ENCODE measurements around the gene DYTN.
"Not testable (repeated sequence)": the region's sequence is repeated elsewhere in the genome, so short reads cannot be mapped to it uniquely, and the experiment has no call there.

The DYTN gene, protein sequence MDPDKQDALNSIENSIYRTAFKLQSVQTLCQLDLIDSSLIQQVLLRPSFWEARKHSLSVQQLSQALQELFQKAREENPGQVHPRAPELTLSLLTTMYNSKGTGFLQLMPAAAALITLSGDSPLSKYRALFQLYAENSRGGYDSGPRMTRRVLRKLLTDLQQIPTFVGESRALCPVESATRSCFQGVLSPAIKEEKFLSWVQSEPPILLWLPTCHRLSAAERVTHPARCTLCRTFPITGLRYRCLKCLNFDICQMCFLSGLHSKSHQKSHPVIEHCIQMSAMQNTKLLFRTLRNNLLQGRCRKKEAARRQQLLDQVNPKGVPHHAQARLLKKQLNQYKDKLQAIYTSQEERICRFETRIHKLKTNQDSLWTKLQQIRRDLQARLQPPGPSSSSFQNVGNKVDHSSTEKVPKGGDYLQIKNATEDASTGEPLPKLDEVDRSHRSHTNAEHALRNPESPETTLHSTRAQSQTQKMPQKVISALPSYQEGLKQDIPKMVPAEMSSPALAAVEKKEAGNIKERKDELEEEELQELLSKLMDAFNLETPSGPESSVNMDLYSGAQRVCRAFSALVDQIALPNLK

DNA sequence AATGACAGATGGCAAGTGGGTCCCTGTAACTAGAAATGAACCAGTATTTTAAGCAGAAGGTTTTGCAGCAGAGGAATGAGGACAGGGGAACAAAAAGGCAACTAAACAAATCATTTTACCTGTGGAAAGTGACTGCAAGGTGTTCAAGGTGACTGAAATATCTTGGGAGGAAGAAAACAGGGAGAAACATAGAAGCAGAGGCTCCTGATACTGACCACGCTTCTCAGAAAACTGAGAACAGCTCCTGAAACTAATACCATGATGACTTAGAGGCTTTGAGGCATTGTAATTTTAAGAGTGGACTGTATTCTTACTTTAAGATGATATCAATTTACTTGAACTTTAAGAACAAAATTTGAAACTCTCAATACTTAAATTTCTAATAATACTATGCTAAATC is at the start of gene DYTN:
Gene DYTN, minus strand, starts transcription at position 101 of the 400 bp plus-strand sequence. CDS start 117 bp downstream, outside the sequence.
- no peak for DNase-seq

DNA sequence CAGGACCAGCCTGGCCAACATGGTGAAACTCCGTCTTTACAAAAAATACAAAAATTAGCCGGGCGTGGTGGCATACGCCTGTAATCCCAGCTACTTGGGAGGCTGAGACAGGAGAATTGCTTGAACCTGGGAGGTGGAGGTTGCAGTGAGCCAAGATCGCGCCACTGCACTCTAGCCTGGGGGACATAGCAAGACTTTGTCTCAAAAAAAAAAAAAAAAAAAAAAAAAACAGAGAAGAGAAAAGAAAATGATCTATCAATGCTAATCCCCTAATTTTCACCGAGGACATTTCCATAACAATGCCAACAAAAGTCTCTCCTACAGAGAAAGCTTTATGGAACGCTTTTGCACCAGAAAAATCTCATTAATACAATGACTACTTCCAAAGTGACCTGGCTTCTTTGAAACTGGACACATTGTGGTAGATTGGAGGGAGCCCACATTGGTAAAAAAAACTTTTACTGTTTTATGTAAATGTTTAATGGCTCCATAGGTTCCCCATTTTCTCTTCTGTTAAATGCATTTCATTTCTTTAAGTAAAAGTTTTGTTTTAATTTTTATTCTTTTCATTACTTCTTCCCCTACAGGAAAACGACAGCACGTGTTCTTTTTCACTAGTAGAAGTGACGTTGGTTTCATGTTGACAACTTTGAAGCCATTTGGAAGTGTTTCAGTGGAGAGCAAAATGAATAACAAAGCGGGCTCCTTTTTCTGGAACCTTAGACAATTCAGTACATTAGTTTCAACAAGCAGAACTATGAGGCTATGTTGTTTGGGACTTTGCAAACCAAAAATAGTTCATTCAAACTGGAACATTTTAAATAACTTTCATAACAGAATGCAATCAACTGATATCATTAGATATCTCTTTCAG is 48.1 kb upstream of the DYTN start:
- no peak for DNase-seq

DNA sequence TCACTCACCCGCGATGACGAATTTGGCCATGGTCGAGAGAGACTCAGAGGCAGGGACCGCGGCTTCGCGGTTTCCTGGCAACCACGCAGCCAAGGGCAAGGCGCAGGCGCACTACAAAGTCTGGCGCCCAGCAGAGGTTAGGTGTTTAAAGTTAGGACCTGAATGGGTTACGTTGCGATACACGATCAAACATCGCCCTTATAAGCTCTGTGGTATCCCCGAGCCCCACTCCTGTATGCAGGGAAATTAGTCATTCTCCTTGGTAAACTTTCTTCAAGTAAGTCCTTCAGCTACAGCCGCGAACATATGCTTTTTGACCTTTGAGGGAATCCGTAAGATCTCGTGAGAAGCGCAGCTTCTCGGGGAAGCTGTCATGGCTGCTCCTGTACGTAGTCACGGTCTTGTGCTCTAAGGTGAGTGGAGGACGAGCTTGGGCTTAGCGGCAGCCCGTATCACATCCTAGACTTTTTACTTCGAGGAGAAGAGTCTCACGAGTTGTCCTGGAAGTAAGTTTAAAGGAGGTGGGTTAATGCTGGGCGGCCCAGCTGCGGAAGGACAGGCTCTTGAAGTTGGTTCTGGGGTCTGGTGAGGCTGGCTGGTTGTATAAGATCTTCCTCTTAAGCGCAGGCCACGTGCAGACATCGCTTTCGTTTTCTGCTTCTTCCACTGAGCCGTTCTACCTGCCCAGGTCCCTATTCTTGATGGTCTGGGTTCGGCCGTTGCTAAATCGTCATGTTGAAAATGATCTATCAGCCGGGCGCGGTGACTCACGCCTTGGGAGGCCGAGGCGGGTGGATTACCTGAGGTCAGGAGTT is 47.3 kb upstream of the DYTN start, which contains the start of the genes FASTKD2 and MDH1B:
Gene FASTKD2, plus strand, starts transcription at position 365 of the 815 bp plus-strand sequence. CDS start 1,088 bp downstream, outside the sequence.
Gene MDH1B, minus strand, starts transcription at position 87 of the 815 bp plus-strand sequence. Its CDS starts 57 bp downstream, at position 30.
- peak; percentile 99 for DNase-seq

DNA sequence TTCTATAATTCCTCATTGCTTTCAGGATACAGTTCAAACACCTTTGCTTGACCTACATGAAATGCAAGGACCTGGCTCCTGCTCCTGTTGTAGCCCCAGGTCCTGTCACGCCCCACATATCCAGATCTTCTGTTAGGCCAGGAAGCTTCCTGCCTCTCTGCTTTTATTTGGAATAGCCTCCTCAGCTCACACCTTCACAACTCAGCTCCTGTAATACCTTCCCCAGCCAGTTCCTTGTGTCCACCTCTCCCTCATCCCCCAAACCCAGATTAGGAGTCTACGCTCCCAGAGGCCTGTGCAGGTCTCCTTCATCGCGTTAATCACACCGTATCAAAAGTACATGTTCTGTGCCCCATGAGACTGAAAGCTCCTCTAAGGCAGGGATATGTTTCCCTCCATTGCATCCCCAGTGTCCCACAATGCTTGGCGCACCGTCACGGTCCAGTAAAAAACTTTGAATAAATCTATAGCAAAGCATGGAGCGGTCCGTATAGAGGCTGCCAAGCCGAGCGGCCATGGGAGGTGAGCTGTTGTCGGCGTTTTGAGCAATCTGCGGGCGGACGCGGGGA is 46.6 kb upstream of the DYTN start:
- DNase-seq, result no peak

DNA sequence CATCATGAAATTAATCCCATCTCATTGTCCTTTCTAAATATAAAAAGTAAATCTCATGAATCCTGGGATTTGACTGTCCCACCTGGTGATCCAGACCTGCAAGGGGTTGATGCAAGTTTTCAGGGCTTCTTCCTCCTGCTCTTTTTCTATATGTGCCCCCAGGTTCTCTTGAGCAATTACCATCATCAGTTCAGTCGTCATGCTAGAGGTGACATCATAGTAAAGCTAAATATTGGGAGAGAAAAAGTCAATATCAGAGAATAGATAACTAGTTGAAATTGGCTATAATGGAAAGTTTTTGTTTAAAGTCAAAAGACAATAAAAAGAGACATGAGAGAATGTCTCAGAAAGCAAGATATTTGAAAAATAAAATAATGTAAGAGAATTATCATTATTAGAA is 38.6 kb upstream of the DYTN start:
- no peak for DNase-seq

DNA sequence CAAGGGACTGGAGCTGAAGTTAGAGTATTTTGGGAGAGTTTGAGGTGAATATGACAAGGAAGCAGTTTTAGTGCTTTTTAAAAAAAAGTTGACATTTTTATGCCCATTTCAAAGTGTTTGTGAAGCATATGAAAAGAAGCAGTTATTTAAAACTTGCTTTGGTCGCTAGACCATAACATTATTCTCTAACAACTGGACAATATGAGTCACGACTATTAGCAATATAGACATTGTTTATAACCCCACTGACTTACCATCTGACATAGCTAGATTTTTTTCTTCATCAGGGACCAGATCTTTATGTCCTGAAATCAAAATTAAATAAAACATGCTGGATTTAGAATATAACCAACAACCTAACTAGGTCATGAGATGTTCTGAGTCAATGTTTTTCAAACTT is 22.6 kb upstream of the DYTN start:
- DNase-seq, result no peak

DNA sequence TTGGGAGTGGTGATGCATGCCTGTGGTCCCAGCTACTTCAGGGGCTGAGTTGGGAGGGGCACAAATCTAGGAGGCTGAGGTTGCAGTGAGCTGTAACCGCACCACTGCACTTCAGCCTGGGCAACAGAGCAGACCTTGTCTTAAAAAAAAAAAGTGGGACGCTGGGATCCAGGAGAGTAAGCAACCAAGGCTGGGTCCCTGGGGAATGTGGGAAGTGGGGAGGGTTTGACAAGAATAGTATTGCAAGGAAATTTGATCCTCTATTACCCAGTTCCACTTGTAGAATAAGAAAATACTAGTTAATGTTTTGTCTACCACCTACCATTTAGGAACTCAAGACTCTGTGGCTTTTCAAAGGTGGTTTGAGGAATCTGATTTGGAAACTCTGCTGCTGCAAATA is 21.1 kb upstream of the DYTN start:
- DNase-seq, result no peak

DNA sequence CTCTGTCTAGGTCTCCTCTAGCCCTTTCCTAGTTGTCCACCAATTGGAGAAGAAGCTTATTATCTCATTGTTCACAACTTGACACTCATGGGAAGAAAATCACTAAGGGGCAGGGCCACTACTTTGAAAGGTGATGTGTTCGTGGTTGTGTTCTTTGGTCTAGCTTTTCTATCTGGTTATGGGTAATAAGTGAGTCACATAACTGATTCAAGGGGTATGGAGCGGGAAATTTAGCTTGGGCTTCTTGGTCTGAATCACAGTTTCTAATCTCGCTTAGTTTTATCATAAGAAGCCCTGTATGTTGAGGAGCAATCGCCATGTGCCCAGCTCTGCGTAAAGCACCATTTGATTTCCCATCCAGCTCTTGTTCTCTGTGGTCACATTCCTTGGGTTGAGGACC is 18.7 kb upstream of the DYTN start:
- no peak for DNase-seq

DNA sequence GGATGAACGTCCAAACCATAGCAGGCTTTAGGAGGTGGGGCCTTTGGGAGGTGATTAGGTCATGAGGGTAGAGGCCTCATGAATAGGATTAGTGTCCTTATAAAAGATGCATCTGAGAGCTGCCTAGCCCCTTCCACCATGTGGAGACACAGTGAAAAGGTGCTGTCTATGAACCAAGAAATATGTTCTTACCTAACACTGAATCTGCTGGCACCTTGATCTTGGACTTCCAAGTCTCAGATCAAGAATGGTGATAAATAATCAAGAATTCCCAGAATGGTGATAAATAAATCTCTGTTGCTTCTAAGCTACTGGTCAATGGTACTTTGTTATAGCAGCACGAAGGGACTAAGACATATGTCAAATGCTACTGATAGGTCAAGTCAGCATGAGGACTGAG is 15.1 kb upstream of the DYTN start:
- no peak for DNase-seq

DNA sequence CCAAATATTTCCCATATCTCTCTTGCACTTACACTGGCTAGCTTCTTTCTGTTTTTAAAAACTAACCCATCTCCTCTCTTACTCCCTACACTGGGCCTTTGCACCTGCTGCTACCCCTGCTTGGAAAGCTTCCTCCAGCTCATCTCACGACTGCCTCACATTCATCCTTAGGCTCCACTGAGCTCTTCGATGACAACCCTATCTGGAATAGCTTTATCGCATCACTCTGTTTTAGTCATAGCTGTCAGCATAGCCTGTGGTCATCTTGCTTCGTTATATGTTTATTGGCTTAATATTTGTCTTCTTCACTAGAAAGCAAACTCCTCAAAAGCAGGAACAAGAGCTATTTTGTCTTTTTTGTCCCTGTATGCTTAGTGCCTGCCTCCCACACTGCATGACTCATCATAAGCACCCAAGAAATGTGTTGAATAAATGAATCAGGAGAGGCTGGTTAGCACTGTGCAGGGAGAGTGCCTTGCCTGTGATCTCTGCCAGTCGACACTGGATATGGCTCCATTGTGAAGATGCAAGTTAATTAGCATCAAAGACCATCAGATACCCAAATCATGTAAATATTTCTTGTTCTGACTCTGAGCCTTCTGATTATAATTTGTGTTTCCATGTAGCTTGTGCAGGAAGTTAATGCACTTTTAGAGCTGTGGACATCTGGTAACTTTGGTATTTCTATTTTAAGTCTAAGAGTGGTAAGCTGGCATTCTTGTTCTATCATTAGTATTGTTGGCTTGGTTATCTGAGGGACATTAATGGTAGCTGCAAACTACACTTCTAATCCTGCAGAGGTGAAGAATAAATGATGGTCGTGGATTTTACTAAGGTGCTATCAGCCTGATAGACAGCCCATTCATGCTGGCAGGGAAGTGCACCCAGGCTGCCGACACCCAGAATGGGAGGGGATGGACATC is 10.3 kb upstream of the DYTN start:
- no peak for DNase-seq

DNA sequence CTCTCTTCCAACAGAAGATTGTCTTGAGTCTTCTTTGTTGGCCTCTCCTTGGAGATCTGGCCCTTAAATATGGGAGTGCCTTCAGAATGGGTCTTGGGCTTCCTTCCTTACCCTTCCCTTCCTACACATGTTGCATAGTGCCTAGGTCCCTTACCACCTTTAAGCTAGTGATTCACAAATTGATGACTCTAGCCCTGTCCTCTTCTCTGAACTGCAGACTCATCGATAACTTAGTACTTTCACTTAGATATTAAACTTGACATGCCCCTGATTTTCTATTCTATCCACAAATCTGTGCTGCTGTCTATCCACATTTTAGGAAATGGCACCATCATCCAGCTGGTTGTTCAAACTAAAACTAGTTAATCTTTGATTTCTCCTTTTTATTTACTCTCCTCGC is 9.1 kb upstream of the DYTN start:
- DNase-seq, result no peak

DNA sequence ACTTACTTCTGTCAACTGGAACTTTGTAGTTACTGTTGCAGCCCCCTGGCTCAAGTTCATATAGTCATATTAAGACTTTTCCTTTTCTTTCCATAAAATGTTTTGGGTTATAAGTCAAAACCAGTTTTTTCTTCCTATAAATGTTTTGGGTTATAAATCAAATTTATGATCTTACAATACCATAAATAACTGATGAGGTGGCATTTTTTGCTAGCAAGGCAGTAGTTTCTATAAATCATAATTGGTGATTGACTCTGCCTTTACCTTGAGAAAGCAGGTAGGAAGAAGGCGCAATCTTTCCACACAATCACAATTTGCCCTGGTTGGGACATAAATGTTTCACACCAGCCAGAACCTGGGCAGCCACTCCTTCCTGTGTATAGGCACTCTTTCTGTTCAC is 5.1 kb upstream of the DYTN start:
- DNase-seq, result no peak

DNA sequence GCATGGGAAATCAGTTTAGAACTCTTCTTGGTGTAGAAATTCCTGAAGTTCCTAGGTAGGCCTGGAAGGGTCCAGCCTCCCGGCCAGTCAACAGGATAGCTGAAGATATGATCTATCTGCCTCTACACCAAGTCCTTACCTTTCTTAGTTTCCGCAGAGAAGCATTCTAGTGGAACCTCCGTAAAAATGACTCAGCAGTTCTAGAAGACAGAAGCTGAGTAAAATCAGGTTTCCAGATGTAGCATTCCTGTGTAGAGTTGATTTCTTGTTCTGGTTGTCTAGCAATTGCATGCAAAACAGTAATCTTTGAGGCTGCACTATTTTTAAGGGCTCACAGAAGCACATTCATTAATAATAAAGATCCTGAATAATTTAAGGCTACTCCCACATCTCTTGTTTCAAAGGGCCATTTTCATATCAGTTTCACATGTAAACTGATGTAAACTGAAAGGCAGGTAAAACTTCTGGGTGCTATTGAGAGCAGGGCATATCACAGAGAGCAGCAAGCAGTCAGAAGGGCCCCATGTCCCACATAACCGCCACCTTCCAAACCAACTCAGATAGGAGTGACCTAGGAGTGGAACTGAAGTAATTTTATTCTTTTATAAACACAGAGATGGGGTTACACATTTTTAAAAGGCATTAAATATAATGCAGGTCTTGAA is 3.2 kb upstream of the DYTN start:
- DNase-seq, result no peak

DNA sequence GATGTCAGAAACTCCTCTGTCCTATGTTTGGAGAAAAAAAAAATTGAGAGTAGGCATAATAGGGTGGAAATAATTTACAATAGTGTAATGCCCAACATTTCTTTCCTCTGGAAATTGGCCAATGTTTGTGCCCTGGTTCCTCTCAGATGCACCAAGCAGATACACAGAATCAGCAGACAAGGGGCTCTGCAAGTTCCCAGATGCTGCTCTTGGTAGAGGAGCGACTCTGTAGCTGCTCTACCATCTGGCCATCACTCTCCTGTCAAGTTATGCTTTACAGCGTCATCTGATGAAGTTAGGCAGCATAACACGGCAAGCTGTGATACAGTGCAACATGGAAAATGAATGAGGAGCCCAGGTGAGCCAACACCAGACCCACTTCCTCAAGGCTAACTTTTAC is 1.6 kb downstream of the DYTN start:
- DNase-seq, result no peak

DNA sequence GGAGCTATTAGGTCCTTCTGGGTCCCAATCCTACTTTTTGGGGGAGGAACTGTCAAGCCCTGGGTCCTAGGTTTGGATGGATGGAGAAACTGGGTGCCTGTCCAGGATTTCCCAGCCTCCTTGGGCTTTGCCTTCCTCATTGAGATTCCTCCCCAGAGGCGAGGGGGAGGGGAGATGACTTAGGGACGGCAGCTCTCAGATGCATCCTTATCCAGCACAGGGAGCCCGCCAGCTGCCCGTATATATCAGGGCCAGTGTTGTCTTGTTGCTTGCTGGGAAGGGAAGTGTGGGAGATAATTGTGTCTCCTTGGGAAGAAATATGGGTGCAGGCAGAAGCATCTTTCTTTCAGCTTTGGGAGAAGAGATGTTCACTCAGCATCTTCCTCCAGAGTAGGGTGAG is 3.0 kb downstream of the DYTN start:
- DNase-seq, result not testable (repeated sequence)

DNA sequence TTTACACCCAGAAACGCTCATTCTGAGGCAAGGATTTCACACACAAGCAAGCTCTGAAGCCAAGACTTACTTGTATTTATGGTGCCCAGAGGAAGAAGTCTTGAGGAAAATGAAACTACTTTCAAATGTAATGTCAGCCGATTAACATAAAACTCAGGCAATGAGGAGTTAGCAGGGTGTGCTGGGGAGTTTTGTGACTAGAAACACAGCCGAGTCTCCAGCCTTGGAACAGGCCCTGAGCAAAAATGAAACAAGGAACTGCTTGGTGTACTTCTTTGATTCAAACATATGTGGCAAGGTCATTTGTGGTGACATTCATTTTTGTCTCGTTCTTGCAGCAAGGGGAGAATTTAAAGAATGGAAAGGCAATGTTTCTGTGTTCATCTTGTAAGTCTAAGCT is 4.5 kb downstream of the DYTN start:
- no peak for DNase-seq

DNA sequence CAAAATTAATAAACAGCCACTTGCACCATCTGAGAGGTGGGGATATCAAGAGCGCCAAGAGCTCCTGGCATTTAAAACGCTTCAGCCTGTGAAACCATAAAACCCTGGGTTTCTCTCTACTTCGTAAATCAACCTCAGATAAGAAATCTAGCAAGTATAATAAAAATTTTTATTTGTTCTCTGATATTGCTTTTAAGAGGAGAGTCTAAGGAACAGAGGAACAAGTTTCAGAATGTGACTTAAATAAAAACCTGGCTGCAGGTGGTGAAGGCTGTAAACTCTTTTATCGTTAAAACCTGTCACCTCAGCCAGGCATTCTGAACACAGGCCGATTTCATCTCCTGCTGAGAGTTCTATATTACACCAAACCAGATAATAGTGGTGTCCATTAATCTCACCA is 9.9 kb downstream of the DYTN start:
- DNase-seq, result no peak

DNA sequence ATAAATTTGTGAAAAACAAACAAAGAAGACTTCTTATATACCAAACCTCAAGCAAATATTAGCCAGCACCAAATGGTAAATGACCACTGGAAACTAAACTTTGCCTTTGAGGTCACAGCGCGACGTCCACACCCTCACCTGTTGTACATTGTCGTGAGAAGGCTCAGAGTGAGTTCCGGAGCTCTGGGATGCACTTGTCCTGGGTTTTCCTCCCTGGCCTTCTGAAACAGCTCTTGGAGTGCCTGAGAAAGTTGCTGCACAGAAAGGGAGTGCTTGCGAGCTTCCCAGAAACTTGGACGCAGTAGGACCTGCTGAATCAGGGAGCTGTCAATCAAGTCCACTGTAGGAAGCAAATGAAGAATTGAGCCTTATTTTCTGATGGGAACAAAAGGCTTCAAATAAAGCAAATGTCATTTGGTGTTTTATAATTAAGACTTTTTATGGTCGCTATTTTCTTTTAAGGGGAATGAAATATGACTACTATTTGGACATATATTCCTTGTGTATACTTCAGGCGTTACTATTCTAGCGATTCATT is 11.0 kb downstream of the DYTN start:
- no peak for DNase-seq

DNA sequence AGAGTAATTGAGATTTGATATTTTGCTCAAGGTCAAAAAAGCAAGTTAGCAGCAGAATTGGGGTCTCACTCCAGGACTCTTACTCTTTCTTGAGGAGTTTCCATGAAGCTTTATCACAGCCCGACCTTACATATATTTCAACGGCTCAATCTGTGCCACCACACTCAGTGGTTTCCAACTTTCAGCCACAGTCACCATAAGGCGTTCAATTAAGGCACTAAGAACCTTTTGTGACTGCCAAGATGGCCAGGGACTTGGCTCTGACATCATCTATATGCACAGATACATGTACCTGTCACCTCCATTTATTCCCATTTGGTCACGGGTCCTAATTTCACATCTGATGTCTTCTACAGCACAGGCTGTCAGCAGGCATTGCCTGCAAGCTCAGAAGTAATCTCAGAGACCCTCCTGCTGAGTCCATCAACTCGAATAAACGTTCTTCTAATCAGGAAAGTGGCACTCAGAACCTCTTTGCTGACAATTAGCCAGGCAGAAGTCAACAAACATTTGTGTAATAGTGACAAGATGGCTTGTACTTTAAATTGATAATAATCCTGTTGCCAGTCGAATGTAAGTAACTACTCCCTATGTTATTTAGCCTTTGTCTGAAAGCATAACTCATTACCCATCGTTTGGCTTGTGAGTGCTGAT is 16.1 kb downstream of the DYTN start:
- no peak for DNase-seq

DNA sequence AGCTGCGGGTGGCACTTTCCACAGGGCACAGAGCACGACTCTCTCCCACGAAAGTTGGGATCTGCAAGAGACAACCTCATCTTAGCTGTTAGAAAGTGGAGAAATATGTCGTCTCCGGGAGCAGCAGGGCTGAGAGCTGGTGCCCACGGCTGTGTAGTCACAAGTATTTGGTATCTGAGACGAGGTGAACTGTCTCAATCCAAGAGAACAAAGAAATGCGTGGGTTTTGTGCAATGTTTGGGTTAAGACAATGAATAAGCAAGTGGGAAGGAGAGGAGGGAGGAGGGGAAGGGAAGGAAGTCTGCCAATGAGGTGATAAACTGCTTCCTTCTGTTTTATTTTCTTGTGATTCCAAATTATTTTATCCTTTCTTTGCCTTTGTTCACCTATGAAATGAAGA is 18.0 kb downstream of the DYTN start:
- DNase-seq, result no peak
